Fibroblast of lung (primary cell): Measurements from ENCODE around the gene GATA5. TPM values are rescaled to one million over a fixed set of nuclear protein-coding genes. Genes with fewer than 3 reads are reported as not detected.
"Not testable (repeated sequence)": the region's sequence is repeated elsewhere in the genome, so short reads cannot be mapped to it uniquely, and the experiment has no call there.

Experiments
- DNase-seq, 2 donors: peaks; one replicate each; pipeline versions ENCODE4 v3.0.0 to v3.0.0-alpha.2; 2010; ENCODE audit warnings: low read depth in 2 of 2
- H2AFZ ChIP-seq: 2 replicates; pipeline ENCODE4 v1.5.1; 2012; ENCODE audit warnings: low read length, control low read depth, inconsistent platforms
- H3K27ac ChIP-seq: 2 replicates; pipeline ENCODE4 v1.5.1; 2011; ENCODE audit warnings: low read length, control low read depth; ENCODE audit not compliant: insufficient read depth
- H3K27me3 ChIP-seq: 2 replicates; pipeline ENCODE4 v1.5.1; 2011; ENCODE audit warnings: mild to moderate bottlenecking, low read length; ENCODE audit not compliant: control insufficient read depth, insufficient read depth
- H3K36me3 ChIP-seq: 2 replicates; pipeline ENCODE4 v1.5.1; 2011; ENCODE audit warnings: low read length; ENCODE audit not compliant: control insufficient read depth, insufficient read depth
- H3K4me1 ChIP-seq: 2 replicates; pipeline ENCODE4 v1.5.1; 2011; ENCODE audit warnings: low read length; ENCODE audit not compliant: control insufficient read depth, insufficient read depth; ENCODE audit errors: extremely low read depth
- H3K4me2 ChIP-seq: 2 replicates; pipeline ENCODE4 v1.5.1; 2011; ENCODE audit warnings: low read length, control low read depth; ENCODE audit not compliant: insufficient read depth; ENCODE audit errors: extremely low read depth
- H3K4me3 ChIP-seq, 4 experiments: fragments of 200-600 bp in 1 of 4; sonication (generic) in 1 of 4; replicated peaks in 1 of 4; 2 replicates each; pipeline ENCODE4 v1.5.1; 2011 to 2016; ENCODE audit warnings: low read length in 4 of 4, low read depth in 3 of 4, mild to moderate bottlenecking in 3 of 4, control low read depth in 2 of 4, inconsistent platforms in 1 of 4, mixed read lengths in 1 of 4; ENCODE audit not compliant: insufficient read depth in 1 of 4; ENCODE audit errors: control extremely low read depth in 1 of 4
- H3K79me2 ChIP-seq: 2 replicates; pipeline ENCODE4 v1.5.1; 2012; ENCODE audit warnings: mild to moderate bottlenecking, low read length, inconsistent platforms; ENCODE audit not compliant: control insufficient read depth, insufficient read depth
- H3K9ac ChIP-seq: 2 replicates; pipeline ENCODE4 v1.5.1; 2011; ENCODE audit warnings: mild to moderate bottlenecking, low read length, control low read depth; ENCODE audit not compliant: insufficient read depth
- H3K9me3 ChIP-seq: 2 replicates; pipeline ENCODE4 v1.5.1; 2012; ENCODE audit warnings: low read depth, low read length; ENCODE audit not compliant: control insufficient read depth, insufficient read depth
- H4K20me1 ChIP-seq: 2 replicates; pipeline ENCODE4 v1.5.1; 2011; ENCODE audit warnings: low read length; ENCODE audit not compliant: control insufficient read depth, insufficient read depth; ENCODE audit errors: extremely low read depth
- CTCF ChIP-seq, 2 donors: IDR thresholded peaks in 1 of 2; conservative IDR thresholded peaks in 1 of 2; 1 replicate in 1 of 2; 2 replicates in 1 of 2; pipeline ENCODE4 v1.5.1; 2011 to 2012; ENCODE audit warnings: low read length in 2 of 2, control low read depth in 1 of 2, inconsistent platforms in 1 of 2, low read depth in 1 of 2, mild to moderate bottlenecking in 1 of 2
- EZH2 ChIP-seq: IDR thresholded peaks from 2 replicates; pipeline ENCODE4 v1.5.1; 2012; ENCODE audit warnings: low read length, control low read depth, mild to moderate bottlenecking; ENCODE audit errors: missing control alignments
- polyA plus RNA-seq, 2 donors: library from polyadenylated mRNA; depleted of rRNA in 1 of 2; stranded (reverse) in 1 of 2; unstranded in 1 of 2; fragments of >200 nt; gene quantifications; 2 replicates each; pipeline ENCODE4 v1.2.1, GENCODE V29; 2011 to 2012; ENCODE audit warnings: missing spikeins in 1 of 2
- total RNA-seq: library from RNA; depleted of rRNA; stranded (reverse); fragments of >200 nt; gene quantifications from 2 replicates; pipeline ENCODE4 v1.2.1, GENCODE V29; 2014

GATA5 gene
- total and polyA plus RNA-seq, 2 donors (not counting 1 experiment from before 2014, with no cell fraction given) = 0.02 to 0.83 TPM

GRCh38 chr20:62493253-62493885, 17.6 kb upstream of the GATA5 start:
- Histone ChIP-seq H3K79me2 (no peaks in the 10 kb centered on the region), H4K20me1 (no peaks in the 10 kb centered on the region), H3K4me2 (no peak overlapping the region), H3K9ac (no peak overlapping the region), H3K9me3 (no peaks in the 10 kb centered on the region), H3K4me1 (no peaks in the 10 kb centered on the region), H3K36me3 (no peaks in the 10 kb centered on the region), H3K27me3 (no peaks in the 10 kb centered on the region), H2AFZ (no peak overlapping the region), H3K27ac (no peak overlapping the region), H3K4me3 (no peak overlapping the region)
- no peak for TF ChIP-seq CTCF (conservative IDR thresholded peaks at IDR 0.05 in 1 of 2, IDR thresholded peaks at IDR 0.05 in 1 of 2; ENCODE audit: low read depth in 1 of 2, low read length in 2 of 2)
- no peak for TF ChIP-seq EZH2
- DNase-seq = no peak

- no peak for DNase-seq
- Histone ChIP-seq H3K4me1 (no peaks in the 10 kb centered on the region), H3K9ac (no peak overlapping the region), H3K4me2 (no peak overlapping the region), H3K36me3 (no peaks in the 10 kb centered on the region), H3K27ac (no peak overlapping the region), H3K4me3 (no peak overlapping the region), H3K9me3 (no peaks in the 10 kb centered on the region), H4K20me1 (no peaks in the 10 kb centered on the region), H3K79me2 (no peaks in the 10 kb centered on the region), H2AFZ (no peak overlapping the region), H3K27me3 (no peaks in the 10 kb centered on the region)
- TF ChIP-seq CTCF (conservative IDR thresholded peaks at IDR 0.05 in 1 of 2, IDR thresholded peaks at IDR 0.05 in 1 of 2; ENCODE audit: low read depth in 1 of 2, low read length in 2 of 2) (no peak), EZH2 (no peak)
Observed at GRCh38 chr20:62492711-62493110, 16.9 kb upstream of the GATA5 start.

- not testable (repeated sequence) for H2AFZ ChIP-seq, H3K4me2 ChIP-seq, H3K36me3 ChIP-seq, H3K9ac ChIP-seq, H3K4me3 ChIP-seq, H3K79me2 ChIP-seq, DNase-seq, H4K20me1 ChIP-seq, H3K9me3 ChIP-seq, H3K27ac ChIP-seq, H3K4me1 ChIP-seq, H3K27me3 ChIP-seq
Observed at GRCh38 chr20:62490783-62491182, 15.0 kb upstream of the GATA5 start.
